NCI-H748 (cell line): Measurements from ENCODE around the gene SHISA8.

Experiments
- DNase-seq: peaks from one replicate; lab custom pipeline; 2025; ENCODE audit not compliant: unreplicated experiment; lab: John Stamatoyannopoulos, UW

SHISA8 gene

GRCh38 chr22:41934284-41935014, 19.6 kb upstream of the SHISA8 start:
- DNase-seq: no peak

GRCh38 chr22:41933411-41934177, 18.7 kb upstream of the SHISA8 start:
- DNase-seq: no peak

- no peak for DNase-seq
Measured at GRCh38 chr22:41932353-41932752, 17.5 kb upstream of the SHISA8 start.

GRCh38 chr22:41931701-41932269, 16.9 kb upstream of the SHISA8 start:
- no peak for DNase-seq

GRCh38 chr22:41929418-41929810, 14.5 kb upstream of the SHISA8 start:
- peak; percentile 45 for DNase-seq

GRCh38 chr22:41928593-41929417, 13.9 kb upstream of the SHISA8 start:
- no peak for DNase-seq

- DNase-seq: no peak
Measured at GRCh38 chr22:41927813-41928212, 12.9 kb upstream of the SHISA8 start.

GRCh38 chr22:41925783-41926460, 11.0 kb upstream of the SHISA8 start:
- peak; percentile 85 for DNase-seq

- DNase-seq: no peak
Measured at GRCh38 chr22:41923595-41924276, 8.9 kb upstream of the SHISA8 start.

- no peak for DNase-seq
Measured at GRCh38 chr22:41922940-41923594, 8.2 kb upstream of the SHISA8 start.

- no peak for DNase-seq
Measured at GRCh38 chr22:41922328-41922727, 7.5 kb upstream of the SHISA8 start.

GRCh38 chr22:41920271-41920976, 5.5 kb upstream of the SHISA8 start:
- DNase-seq: no peak

- peak; percentile 25 for DNase-seq
Measured at GRCh38 chr22:41919357-41920224, 4.7 kb upstream of the SHISA8 start.

GRCh38 chr22:41917903-41918791, 3.3 kb upstream of the SHISA8 start:
- DNase-seq: peak; percentile 40

GRCh38 chr22:41917375-41917902, 2.6 kb upstream of the SHISA8 start:
- peak; percentile 68 for DNase-seq

- DNase-seq: no peak
Measured at GRCh38 chr22:41916745-41917358, 2.0 kb upstream of the SHISA8 start.
